HG03469 (cell line): ENCODE measurements around the gene FBXW8.

Source experiments
- ATAC-seq: cut with Tn5 transposase; IDR thresholded peaks from one replicate; pipeline ENCODE4 v1.9.1; 2021; ENCODE audit warnings: mild to moderate bottlenecking, moderate library complexity, moderate number of reproducible peaks; ENCODE audit not compliant: unreplicated experiment

Gene FBXW8

GRCh38 chr12:117072106-117072505, 161.4 kb downstream of the FBXW8 start:
- ATAC-seq, result no peak

- no peak for ATAC-seq
Measured at GRCh38 chr12:117072736-117073490, 162.2 kb downstream of the FBXW8 start.

- ATAC-seq, result no peak
Measured at GRCh38 chr12:117073611-117074010, 162.9 kb downstream of the FBXW8 start.

DNA sequence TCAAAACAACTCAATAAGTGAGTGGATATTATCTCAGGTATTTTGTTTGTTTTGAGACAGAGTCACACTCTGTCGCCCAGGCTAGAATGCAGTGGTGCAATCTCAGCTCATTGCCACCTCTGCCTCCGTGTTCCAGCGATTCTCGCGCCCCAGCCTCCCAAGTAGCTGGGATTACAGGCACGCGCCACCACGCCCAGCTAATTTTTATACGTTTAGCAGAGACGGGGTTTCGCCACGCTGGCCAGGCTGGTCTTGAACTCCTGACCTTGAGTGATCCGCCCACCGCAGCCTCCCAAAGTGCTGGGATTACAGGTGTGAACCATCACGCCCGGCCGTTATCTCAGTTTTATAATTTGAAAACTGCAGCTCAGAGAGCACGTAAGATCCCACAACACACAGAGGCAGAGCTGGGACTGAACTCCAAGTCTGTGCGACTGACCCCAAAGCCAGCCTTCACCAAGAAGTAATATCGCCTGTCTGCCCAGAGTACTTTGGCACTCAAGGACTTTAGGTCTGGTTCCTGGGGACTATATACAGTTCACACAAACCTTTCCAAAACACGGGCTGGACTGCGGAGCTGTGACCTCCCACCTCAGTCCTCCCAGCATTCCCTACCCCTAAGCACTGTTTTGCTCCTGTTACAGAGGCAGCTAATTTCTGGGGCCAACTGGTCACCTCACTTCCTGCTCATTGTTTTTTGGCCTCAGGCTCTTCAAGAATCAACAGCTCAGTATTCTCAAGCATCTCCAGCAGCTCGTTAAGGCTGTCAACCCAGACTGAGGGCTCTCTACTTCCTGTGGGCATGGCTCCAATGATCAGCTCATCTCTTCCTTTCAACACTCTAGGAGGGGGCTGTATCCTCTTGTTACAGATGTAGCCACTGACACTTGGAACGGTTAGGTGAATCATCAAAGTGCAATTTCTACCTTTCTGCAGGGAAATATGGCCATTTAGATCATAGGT, 165.9 kb downstream of the FBXW8 start:
- no peak for ATAC-seq

DNA sequence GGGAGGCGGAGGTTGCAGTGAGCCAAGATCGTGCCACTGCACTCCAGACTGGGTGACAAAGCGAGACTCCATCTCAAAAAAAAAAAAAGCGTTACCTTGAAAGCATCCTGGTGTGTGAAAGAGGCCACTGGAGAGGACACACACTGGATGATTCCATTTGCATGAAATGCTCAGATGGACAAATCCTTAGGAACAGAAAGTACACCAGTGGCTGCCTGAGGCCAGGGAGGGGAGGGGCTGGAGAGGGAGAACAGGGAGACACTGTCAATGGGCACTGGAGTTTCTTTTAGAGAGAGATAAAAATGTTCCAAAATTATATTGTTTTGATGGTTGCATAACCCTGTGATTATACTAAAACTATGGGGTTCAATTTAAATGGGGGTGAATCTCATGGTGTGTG, 168.7 kb downstream of the FBXW8 start:
- no peak for ATAC-seq

GRCh38 chr12:117080661-117081144, 170.0 kb downstream of the FBXW8 start:
- ATAC-seq, result no peak
